ENCODE results near the gene NR6A1.

Gene NR6A1

GRCh38 chr9:124469011-124469832 lies 301.9 kb downstream of the NR6A1 start:
- no peak overlapping the region for H3K27ac ChIP-seq
- H3K27me3 ChIP-seq (ENCODE audit: insufficient read depth, low read depth), result no peaks in the 10 kb centered on the region
- no peak for TF ChIP-seq CTCF (conservative IDR thresholded peaks at IDR 0.05; ENCODE audit: low read depth, low read length)
- H3K4me1 ChIP-seq (ENCODE audit: low read depth, poor library complexity, severe bottlenecking), result no peaks in the 10 kb centered on the region
- H4K20me1 ChIP-seq (ENCODE audit: insufficient read depth), result no peaks in the 10 kb centered on the region
- no peak overlapping the region for H3K9ac ChIP-seq
- no peak overlapping the region for H3K4me3 ChIP-seq (IDR thresholded peaks at IDR 0.05; ENCODE audit: insufficient read depth, low read depth, low read length)
- no peak overlapping the region for H2AFZ ChIP-seq (ENCODE audit: low read depth)
- H3K4me2 ChIP-seq, result no peak overlapping the region
- H3K36me3 ChIP-seq (ENCODE audit: insufficient read depth), result no peaks in the 10 kb centered on the region
- no peaks in the 10 kb centered on the region for H3K79me2 ChIP-seq (ENCODE audit: insufficient read depth, low read depth)

- Histone ChIP-seq H2AFZ (ENCODE audit: low read depth) (no peak overlapping the region), H3K36me3 (ENCODE audit: insufficient read depth) (no peaks in the 10 kb centered on the region), H4K20me1 (ENCODE audit: insufficient read depth) (no peaks in the 10 kb centered on the region), H3K4me1 (ENCODE audit: low read depth, poor library complexity, severe bottlenecking) (no peaks in the 10 kb centered on the region), H3K27me3 (ENCODE audit: insufficient read depth, low read depth) (no peaks in the 10 kb centered on the region), H3K27ac (no peak overlapping the region), H3K9ac (no peak overlapping the region), H3K79me2 (ENCODE audit: insufficient read depth, low read depth) (no peaks in the 10 kb centered on the region), H3K4me3 (IDR thresholded peaks at IDR 0.05; ENCODE audit: insufficient read depth, low read depth, low read length) (no peak overlapping the region), H3K4me2 (no peak overlapping the region)
- TF ChIP-seq CTCF (conservative IDR thresholded peaks at IDR 0.05; ENCODE audit: low read depth, low read length), result no peak
Measured at GRCh38 chr9:124468061-124468740, 302.9 kb downstream of the NR6A1 start.

GRCh38 chr9:124467410-124468060 lies 303.6 kb downstream of the NR6A1 start:
- TF ChIP-seq CTCF (conservative IDR thresholded peaks at IDR 0.05; ENCODE audit: low read depth, low read length), result no peak
- no peak overlapping the region for H3K9ac ChIP-seq
- no peak overlapping the region for H3K4me2 ChIP-seq
- no peaks in the 10 kb centered on the region for H3K4me1 ChIP-seq (ENCODE audit: low read depth, poor library complexity, severe bottlenecking)
- no peaks in the 10 kb centered on the region for H3K79me2 ChIP-seq (ENCODE audit: insufficient read depth, low read depth)
- H2AFZ ChIP-seq (ENCODE audit: low read depth), result no peak overlapping the region
- no peak overlapping the region for H3K4me3 ChIP-seq (IDR thresholded peaks at IDR 0.05; ENCODE audit: insufficient read depth, low read depth, low read length)
- H3K27me3 ChIP-seq (ENCODE audit: insufficient read depth, low read depth), result no peaks in the 10 kb centered on the region
- H4K20me1 ChIP-seq (ENCODE audit: insufficient read depth), result no peaks in the 10 kb centered on the region
- no peaks in the 10 kb centered on the region for H3K36me3 ChIP-seq (ENCODE audit: insufficient read depth)
- H3K27ac ChIP-seq, result no peak overlapping the region

All from KMS-11 (cell line).